NOMO-1 (cell line): ENCODE results near the gene NFASC.

Experiments used
- DNase-seq, 2 experiments: peaks; one replicate each; lab custom pipeline; 2025; ENCODE audit not compliant: unreplicated experiment in 2 of 2; lab: John Stamatoyannopoulos, UW

Gene NFASC

GRCh38 chr1:204977318-204977717 lies 106.7 kb downstream of the NFASC start:
- DNase-seq, result no peak

- DNase-seq, result no peak
Observed at GRCh38 chr1:204978782-204979181, 108.1 kb downstream of the NFASC start.

DNA sequence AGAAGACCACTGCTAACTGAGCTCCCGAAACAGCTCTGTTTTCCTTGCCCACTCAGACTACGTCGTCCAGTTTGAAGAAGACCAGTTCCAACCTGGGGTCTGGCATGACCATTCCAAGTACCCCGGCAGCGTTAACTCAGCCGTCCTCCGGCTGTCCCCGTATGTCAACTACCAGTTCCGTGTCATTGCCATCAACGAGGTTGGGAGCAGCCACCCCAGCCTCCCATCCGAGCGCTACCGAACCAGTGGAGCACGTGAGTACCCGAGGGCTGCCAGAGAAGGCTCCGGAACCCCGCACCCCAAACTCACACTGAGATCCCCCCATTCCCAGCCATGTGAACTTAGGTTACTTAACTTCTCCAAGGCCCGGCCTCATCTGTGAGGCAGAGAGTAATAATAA lies 108.6 kb downstream of the NFASC start:
- no peak for DNase-seq

DNA sequence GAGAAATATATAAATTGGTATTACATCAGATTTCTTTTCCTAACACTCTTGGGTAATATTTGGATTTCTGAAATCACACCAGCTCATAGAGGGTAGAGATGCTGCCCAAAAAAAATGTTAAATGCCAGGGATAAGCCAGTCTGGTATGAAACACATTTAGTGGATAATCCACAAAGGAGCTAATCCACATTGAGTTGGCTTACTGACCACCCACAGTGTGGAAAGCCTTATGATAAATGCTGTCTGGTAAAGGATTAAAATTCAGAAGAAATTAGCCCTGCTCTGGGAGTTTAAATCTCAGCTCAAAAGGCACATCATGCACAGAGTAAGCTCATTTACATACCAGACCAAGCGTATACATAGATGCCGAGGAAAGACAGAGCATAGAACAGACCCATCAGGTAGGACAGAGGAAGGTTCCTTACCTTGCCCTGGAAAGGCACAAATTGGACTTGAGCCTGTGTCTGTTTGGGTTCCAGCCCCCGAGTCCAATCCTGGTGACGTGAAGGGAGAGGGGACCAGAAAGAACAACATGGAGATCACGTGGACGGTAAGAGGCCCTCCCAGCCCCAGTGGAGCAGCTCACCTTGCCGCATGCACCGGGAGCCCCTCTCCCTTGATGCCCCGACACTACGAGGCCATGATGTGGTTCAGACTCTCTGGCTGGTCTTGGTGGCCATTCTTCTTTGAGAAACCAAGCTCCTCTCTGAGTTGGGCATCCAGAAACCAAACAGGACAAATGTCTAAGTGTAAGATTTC lies 109.4 kb downstream of the NFASC start:
- no peak for DNase-seq

DNA sequence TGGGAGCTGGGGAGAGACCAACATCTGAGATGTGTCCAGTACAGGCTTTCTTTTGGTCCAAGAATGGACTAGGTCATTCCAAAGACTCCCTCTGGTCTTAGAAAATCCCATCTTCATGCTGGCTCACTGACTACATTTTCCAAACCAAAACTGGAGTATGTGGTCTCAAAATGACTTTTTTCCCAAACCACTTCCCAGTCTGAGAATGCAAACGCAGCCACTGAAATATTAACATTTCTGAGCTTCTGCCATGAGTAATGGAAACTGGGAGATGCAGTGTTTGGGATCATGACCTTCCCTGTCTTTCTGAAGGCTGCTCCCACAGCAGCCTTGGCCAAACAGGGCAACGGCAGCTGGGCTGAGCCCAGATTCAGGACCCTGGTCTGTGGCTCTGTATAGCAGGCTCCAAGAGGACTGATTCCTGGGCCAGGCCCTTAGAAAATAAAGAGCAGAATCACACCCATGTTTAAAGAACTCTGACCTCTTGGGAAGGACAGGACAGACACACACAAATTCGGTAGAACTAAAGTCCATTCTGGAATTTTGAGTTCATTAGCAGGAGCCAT lies 110.3 kb downstream of the NFASC start:
- DNase-seq, result no peak

DNA sequence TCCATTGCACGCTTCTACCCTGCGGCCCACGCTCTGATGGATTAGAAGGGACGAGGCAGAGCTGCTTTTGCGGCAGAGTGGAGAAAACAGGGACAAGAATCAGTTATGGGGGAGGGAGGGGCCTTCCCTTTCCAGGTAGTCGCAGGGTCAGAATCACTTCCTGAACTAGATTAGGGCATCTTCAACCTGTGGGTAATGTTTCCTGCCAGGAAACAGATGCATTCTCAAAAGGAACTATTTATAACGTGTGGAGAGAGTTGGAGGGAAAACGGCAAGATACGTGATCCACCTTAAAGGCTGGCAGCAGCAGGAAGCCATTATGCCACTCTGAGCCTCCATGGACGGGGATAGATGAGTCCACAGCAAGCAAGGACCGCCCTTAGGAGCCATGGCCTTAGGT lies 112.5 kb downstream of the NFASC start:
- DNase-seq, result no peak

DNA sequence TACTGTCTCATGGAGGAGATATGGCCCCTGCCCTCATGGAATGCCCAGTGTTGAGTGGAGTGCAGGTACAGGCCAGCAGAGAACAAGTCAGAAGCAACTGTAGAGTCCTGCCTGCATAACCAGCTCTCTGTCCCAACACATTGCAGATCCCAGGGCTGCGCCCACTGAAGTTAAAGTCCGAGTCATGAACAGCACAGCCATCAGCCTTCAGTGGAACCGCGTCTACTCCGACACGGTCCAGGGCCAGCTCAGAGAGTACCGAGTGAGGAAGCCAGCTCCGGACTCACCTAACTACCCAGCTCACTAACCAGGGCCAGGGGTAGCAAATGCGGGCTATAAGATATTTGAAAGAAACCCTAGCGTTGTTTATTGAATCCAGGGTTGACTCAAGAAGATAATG lies 113.2 kb downstream of the NFASC start:
- DNase-seq, result no peak

GRCh38 chr1:204984499-204984898 lies 113.8 kb downstream of the NFASC start:
- no peak for DNase-seq

- DNase-seq, result no peak
Observed at GRCh38 chr1:204986181-204986580, 115.5 kb downstream of the NFASC start.

DNA sequence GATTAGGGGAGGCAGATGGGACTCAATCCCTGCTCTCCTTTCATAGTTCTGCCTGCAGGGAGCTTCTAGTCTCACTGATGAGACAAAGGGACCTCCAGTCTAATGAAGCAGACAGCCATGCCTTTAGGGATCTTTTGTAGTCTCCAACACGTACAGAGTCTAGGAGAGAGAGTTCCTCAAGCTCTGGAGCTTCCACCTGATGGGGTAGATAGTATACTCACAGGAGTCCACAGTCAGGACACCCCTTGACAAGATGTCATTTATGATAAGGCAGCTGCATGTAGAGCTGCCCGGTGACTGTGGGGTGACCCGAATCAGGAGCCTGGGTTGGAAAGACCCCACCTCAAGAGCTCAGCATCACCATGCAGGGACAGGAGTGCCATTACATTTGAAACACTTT lies 117.0 kb downstream of the NFASC start:
- DNase-seq, result no peak

DNA sequence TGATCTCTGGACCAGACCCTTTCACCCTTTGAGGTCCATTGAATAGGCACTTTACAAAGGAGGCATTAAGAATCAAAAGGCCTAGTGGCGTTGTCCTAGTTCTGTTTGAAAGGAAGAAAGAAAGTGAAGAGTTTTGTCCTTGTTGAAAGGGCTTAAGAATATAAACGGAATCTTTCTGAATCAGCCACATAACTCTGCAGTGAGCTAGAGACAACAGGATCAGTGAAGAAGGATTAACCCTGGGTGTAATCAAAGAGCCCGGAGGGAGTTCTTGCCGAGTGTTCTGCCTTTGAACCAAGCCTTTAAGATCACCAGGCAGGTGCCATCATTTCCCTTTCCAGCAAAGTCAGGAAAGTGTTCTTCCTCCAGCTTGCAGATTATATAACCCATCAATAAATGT lies 117.5 kb downstream of the NFASC start:
- no peak for DNase-seq

- peak; percentile 38 to 46 for DNase-seq
Observed at GRCh38 chr1:204989266-204990058, 118.8 kb downstream of the NFASC start.

DNA sequence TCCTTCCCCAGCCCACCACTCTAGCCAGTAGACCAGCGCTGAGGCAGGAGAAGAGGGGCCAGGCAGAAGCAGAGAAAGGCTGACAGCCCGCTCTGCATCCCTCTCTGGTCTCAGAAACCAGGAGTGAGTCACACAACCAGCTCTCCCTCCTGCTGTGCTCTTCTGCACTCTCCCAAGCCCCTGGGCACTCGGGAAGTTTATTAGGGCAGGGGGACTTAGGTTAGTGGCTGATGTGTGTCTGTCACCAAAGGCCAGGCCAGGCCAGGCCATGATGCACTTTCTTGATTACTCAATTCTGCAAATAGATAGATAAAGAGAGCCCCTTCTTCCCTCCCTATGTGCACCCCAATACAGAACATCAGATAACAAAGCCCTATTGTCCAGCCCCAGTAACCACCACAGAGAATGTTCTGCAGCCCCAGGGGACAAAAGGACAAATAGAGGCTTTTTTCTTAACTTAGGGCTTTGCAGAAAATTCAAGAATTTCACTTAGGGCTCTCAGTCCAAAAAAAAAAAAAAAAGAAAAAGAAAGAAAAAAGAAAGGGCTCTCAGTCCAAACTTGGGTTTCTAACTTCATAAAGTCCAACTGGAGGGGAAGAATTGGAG lies 119.5 kb downstream of the NFASC start:
- DNase-seq, result no peak

DNA sequence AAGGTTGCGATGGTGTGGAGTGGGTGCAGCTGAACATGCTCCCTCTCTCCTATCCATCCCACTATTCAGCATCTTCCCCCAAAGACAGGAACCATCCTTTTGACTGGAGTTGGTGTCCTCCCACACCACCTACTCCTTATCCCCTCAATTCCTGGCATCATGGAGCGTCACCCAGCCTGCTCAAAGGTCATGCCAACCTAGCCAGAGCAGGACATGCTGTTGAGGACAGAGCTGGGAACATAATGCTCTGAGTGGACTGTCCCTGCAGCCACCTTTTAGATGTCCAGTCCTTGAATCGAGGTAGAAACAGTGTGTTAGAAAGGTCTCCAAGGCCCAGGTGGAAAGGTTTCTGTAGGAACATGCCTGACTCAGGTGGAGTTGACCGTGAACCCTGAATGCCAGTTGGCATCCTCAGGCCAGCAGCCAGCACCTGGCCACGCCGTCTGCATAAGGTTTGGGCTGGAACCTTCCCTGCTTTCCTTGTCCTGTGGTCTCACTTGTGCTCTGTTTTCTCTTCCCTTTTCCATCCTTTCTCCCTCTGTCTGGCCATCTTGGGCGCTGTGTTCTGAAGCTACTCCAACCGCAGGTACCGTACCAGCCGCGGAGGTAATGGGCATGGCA lies 120.2 kb downstream of the NFASC start:
- no peak for DNase-seq

GRCh38 chr1:204991342-204991844 lies 120.7 kb downstream of the NFASC start:
- no peak for DNase-seq

- peak; percentile 36 to 68 for DNase-seq
Observed at GRCh38 chr1:204992201-204992997, 121.7 kb downstream of the NFASC start.

DNA sequence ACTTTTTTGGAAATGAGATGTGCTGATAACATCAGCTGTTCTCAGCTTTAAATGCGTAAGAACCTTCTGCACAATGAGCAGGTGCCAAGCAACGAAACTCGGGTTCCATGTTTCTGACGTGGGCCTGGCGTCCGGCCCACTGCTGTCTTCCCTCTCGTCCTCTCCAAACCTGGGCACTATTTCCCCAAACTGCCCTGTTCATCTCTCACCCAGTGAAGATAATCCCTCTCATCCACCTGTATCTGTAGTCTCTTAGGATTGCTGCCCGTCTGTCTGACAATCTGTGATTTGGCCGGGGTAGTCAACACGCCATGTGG lies 122.3 kb downstream of the NFASC start:
- no peak for DNase-seq

GRCh38 chr1:204994086-204994862 lies 123.6 kb downstream of the NFASC start:
- DNase-seq, result no peak

- DNase-seq, result no peak
Observed at GRCh38 chr1:204996981-204997380, 126.3 kb downstream of the NFASC start.
